Keratinocyte (primary cell): Measurements from ENCODE around the gene NRG2. TPM values are rescaled to one million over a fixed set of nuclear protein-coding genes. Genes with fewer than 3 reads are reported as not detected.

Experiments used
- DNase-seq: peaks from one replicate; pipeline ENCODE4 v3.0.0-alpha.2; 2011; ENCODE audit warnings: low read depth, missing footprints, low spot score
- FAIRE-seq: peaks from 2 replicates; lab custom pipeline; 2011; peaks lifted over from hg19 to GRCh38; lab: Jason Lieb, UNC
- H2AFZ ChIP-seq: 2 replicates; pipeline ENCODE4 v1.6.0; 2012; ENCODE audit warnings: low read length, control low read depth, inconsistent platforms; ENCODE audit not compliant: control insufficient read depth
- H3K27ac ChIP-seq: 2 replicates; pipeline ENCODE4 v1.5.1; 2011; ENCODE audit warnings: low read length; ENCODE audit not compliant: control insufficient read depth, insufficient read depth
- H3K27me3 ChIP-seq: 3 replicates; pipeline ENCODE4 v1.6.0; 2011; ENCODE audit warnings: low read length; ENCODE audit not compliant: control insufficient read depth, insufficient read depth; ENCODE audit errors: extremely low read depth
- H3K36me3 ChIP-seq, 2 experiments: 2 replicates in 1 of 2; 3 replicates in 1 of 2; pipeline ENCODE4 v1.5.1; 2011; ENCODE audit warnings: low read length in 2 of 2, mild to moderate bottlenecking in 1 of 2; ENCODE audit not compliant: control insufficient read depth in 2 of 2, insufficient read depth in 2 of 2; ENCODE audit errors: extremely low read depth in 1 of 2
- H3K4me1 ChIP-seq: 3 replicates; pipeline ENCODE4 v1.5.1; 2011; ENCODE audit warnings: low read length; ENCODE audit not compliant: control insufficient read depth, insufficient read depth; ENCODE audit errors: extremely low read depth
- H3K4me2 ChIP-seq: 3 replicates; pipeline ENCODE4 v1.6.0; 2011; ENCODE audit warnings: low read depth, low read length; ENCODE audit not compliant: control insufficient read depth, insufficient read depth; ENCODE audit errors: extremely low read depth
- H3K4me3 ChIP-seq, 3 experiments: fragments of 200-600 bp in 1 of 3; sonication (generic) in 1 of 3; 2 replicates in 2 of 3; 3 replicates in 1 of 3; pipeline ENCODE4 v1.5.1; 2011 to 2016; ENCODE audit warnings: low read length in 3 of 3, mild to moderate bottlenecking in 3 of 3, control low read depth in 2 of 3, inconsistent platforms in 1 of 3, low read depth in 1 of 3, mixed read lengths in 1 of 3, mixed run types in 1 of 3, moderate library complexity in 1 of 3; ENCODE audit not compliant: control insufficient read depth in 2 of 3, insufficient read depth in 2 of 3; ENCODE audit errors: extremely low read depth in 1 of 3
- H3K79me2 ChIP-seq: 2 replicates; pipeline ENCODE4 v1.6.0; 2012; ENCODE audit warnings: low read length; ENCODE audit not compliant: control insufficient read depth, insufficient read depth
- H3K9ac ChIP-seq: 3 replicates; pipeline ENCODE4 v1.6.0; 2011; ENCODE audit warnings: low read length; ENCODE audit not compliant: control insufficient read depth, insufficient read depth; ENCODE audit errors: extremely low read depth
- H3K9me1 ChIP-seq: 3 replicates; pipeline ENCODE4 v1.6.0; 2011; ENCODE audit warnings: low read length; ENCODE audit not compliant: control insufficient read depth, insufficient read depth; ENCODE audit errors: extremely low read depth
- H3K9me3 ChIP-seq: 2 replicates; pipeline ENCODE4 v1.5.1; 2012; ENCODE audit warnings: low read depth, low read length; ENCODE audit not compliant: control insufficient read depth
- H4K20me1 ChIP-seq: 3 replicates; pipeline ENCODE4 v1.6.0; 2011; ENCODE audit warnings: low read length; ENCODE audit not compliant: control insufficient read depth, insufficient read depth; ENCODE audit errors: extremely low read depth
- CTCF ChIP-seq, 3 experiments: IDR thresholded peaks in 1 of 3; conservative IDR thresholded peaks in 1 of 3; optimal IDR thresholded peaks in 1 of 3; 2 replicates in 2 of 3; 3 replicates in 1 of 3; pipeline versions ENCODE3 to v1.5.1; 2011; ENCODE audit warnings: low read length in 3 of 3, mild to moderate bottlenecking in 3 of 3, moderate library complexity in 2 of 3, control low read depth in 1 of 3, inconsistent platforms in 1 of 3; ENCODE audit not compliant: insufficient read depth in 2 of 3; ENCODE audit errors: extremely low read depth in 1 of 3
- EZH2 ChIP-seq: IDR thresholded peaks from one replicate; pipeline ENCODE4 v1.6.1; 2012; ENCODE audit warnings: inconsistent platforms, mild to moderate bottlenecking, low read length, moderate library complexity
- dilution Hi-C: fragments of 300-500 bp; cut with MboI; formaldehyde crosslinking; loops from one replicate; pipeline ENCODE4 v1.7.0; 2020; ENCODE audit warnings: low sequenced_read_pairs; ENCODE audit not compliant: extremely low pct_ligation_motif_present
- polyA plus RNA-seq, 5 experiments: library from polyadenylated mRNA; depleted of rRNA in 3 of 5; stranded (reverse) in 3 of 5; stranded (forward) in 1 of 5; unstranded in 1 of 5; fragments of >200 nt; gene quantifications; 1 replicate in 1 of 5; 2 replicates in 3 of 5; 3 replicates in 1 of 5; pipeline versions ENCODE4 v1.2.1 to v1.2.3, GENCODE V29; 2011 to 2012; ENCODE audit warnings: missing spikeins in 2 of 5, low read depth in 1 of 5, low replicate concordance in 1 of 5

NRG2 gene
- polyA plus RNA-seq, 1 donor (not counting 4 experiments of a cell fraction or from before 2014, with no cell fraction given), result 0.13 TPM

- Histone ChIP-seq H3K4me3 (no peak overlapping the region), H2AFZ (no peak overlapping the region), H3K4me2 (no peak overlapping the region), H3K36me3 (no peaks in the 10 kb centered on the region), H3K9me3 (no peaks in the 10 kb centered on the region), H3K4me1 (peaks cover 2% of the 10 kb centered on the region), H3K9ac (no peak overlapping the region), H3K79me2 (no peaks in the 10 kb centered on the region), H4K20me1 (no peaks in the 10 kb centered on the region), H3K27ac (no peak overlapping the region), H3K9me1 (no peaks in the 10 kb centered on the region), H3K27me3 (peaks cover 3% of the 10 kb centered on the region)
- DNase-seq, result no peak
- dilution Hi-C loops, result no loop called here
- TF ChIP-seq EZH2 (no peak), CTCF (optimal IDR thresholded peaks at IDR 0.05 in 1 of 3, IDR thresholded peaks at IDR 0.05 in 1 of 3, conservative IDR thresholded peaks at IDR 0.05 in 1 of 3; ENCODE audit: extremely low read depth in 1 of 3, insufficient read depth in 2 of 3, low read length in 3 of 3) (no peak)
- no peak for FAIRE-seq
These were observed 7.2 kb downstream of the NRG2 start for GRCh38 chr5:140035881-140036280.

DNA sequence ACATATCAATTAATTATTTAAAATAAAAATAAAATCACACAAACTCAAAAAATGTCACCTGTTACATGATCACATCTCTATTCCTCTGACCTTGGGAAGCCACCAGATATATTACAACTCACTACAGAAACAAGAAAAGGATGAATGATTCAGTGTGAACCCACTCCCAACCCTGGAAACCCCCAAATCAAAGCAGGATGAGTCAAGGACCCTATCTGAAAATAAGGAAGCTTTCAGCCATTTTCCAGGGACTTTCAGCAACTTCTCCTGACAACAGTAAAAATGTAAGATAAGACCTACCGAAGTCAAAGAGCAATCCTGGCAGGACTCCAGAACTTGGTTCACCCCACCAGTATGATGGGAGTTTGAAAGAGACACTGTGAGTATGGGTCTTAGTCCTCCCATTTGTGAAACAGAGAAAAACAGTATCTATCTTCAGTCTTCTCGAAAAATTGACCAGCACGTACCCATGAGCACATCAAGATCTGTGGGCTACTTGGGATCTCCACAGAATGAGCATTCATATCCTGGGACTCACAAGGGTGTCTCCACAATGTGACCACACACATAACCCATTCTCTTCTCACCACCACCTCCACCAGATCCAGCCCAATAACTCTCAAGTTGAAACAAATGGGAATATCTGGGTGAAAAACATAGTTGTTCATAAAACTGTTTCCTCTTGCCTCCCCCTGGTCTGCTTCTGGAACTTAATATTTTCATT, 9.9 kb downstream of the NRG2 start:
- Histone ChIP-seq H3K4me2 (no peak overlapping the region), H3K27ac (no peak overlapping the region), H3K4me3 (no peak overlapping the region), H3K9ac (no peak overlapping the region), H3K9me1 (no peaks in the 10 kb centered on the region), H3K4me1 (no peaks in the 10 kb centered on the region), H3K9me3 (no peaks in the 10 kb centered on the region), H3K36me3 (no peaks in the 10 kb centered on the region), H3K27me3 (no peaks in the 10 kb centered on the region), H4K20me1 (no peaks in the 10 kb centered on the region), H3K79me2 (no peaks in the 10 kb centered on the region), H2AFZ (no peak overlapping the region)
- no peak for TF ChIP-seq EZH2
- TF ChIP-seq CTCF (optimal IDR thresholded peaks at IDR 0.05 in 1 of 3, IDR thresholded peaks at IDR 0.05 in 1 of 3, conservative IDR thresholded peaks at IDR 0.05 in 1 of 3; ENCODE audit: extremely low read depth in 1 of 3, insufficient read depth in 2 of 3, low read length in 3 of 3), result no peak
- no peak for DNase-seq
- FAIRE-seq, result no peak
- dilution Hi-C loops, result no loop called here
